Measurements from ENCODE around the gene ABCD3. TPM values are rescaled to one million over a fixed set of nuclear protein-coding genes. Genes with fewer than 3 reads are reported as not detected.
A peak's percentile ranks its signal among the peaks of the same experiment; 100 is the strongest.

Gene ABCD3
- total and polyA plus RNA-seq, 2 of the 13 experiments (the other 11 are each of a cell fraction or from before 2014, with no cell fraction given) = 27.5 to 166 TPM

DNA sequence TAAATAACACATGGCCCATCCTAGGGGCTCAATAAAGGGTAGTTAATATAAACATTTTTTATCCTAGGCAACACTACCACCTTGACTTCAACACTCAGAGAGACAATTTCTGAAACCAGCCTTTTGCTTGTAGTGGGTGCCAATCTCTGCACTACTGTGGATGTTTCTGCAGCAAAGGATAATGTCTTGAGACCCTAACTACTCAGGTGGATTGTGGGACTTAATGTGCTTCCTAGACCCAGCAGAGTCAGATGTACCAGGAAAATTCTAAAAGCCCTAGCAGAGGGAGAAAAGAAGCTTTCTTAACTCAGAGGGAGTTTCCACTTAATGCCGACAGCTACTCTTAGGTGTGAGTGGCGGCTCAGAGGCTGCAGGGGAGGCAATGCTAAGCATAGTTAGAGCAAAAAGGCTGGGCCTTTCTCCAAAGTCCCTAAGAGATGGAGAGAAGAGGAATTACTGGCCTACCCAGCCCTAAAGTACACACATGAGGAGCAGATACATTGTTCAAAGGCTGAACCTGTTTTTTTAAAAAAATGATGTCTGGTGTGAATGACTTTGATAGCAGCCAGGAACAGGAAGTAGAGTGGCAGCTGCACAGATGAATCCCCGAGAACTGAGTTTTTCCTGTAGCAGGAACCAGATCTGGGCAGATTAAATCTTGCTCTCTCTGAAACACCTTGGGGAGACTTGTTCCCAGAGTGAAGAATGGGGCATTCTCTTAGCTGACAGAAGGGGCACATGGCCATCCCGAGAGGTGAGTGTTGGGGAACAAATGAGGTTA, 33.5 kb upstream of the ABCD3 start (continued):
- TF ChIP-seq, protein P1, sequence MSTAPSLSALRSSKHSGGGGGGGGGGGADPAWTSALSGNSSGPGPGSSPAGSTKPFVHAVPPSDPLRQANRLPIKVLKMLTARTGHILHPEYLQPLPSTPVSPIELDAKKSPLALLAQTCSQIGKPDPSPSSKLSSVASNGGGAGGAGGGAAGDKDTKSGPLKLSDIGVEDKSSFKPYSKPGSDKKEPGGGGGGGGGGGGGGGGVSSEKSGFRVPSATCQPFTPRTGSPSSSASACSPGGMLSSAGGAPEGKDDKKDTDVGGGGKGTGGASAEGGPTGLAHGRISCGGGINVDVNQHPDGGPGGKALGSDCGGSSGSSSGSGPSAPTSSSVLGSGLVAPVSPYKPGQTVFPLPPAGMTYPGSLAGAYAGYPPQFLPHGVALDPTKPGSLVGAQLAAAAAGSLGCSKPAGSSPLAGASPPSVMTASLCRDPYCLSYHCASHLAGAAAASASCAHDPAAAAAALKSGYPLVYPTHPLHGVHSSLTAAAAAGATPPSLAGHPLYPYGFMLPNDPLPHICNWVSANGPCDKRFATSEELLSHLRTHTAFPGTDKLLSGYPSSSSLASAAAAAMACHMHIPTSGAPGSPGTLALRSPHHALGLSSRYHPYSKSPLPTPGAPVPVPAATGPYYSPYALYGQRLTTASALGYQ (CRISPR knock-in tag; IDR thresholded peaks at IDR 0.05) = 0 out of 2 replicates have a peak, but pooled peaks have one; percentile 41
- TF ChIP-seq PITX1 (CRISPR knock-in tag; IDR thresholded peaks at IDR 0.05) = peak; percentile 20; the same call in 1 of the 2 replicates
- TF ChIP-seq SAFB2 (CRISPR knock-in tag; IDR thresholded peaks at IDR 0.05; ENCODE audit: borderline replicate concordance, low read depth) = no peak
- TF ChIP-seq MEIS2 (CRISPR knock-in tag; IDR thresholded peaks at IDR 0.05) = peak; percentile 61; the same call in 1 of the 2 replicates
- 0 out of 2 replicates have a peak, but pooled peaks have one; percentile 23 for TF ChIP-seq ZNF816 (CRISPR knock-in tag; IDR thresholded peaks at IDR 0.05; ENCODE audit: borderline replicate concordance)
- peak; percentile 73 for TF ChIP-seq ELF1 (CRISPR knock-in tag; IDR thresholded peaks at IDR 0.05)
- TF ChIP-seq TBX3 (IDR thresholded peaks at IDR 0.05; ENCODE audit: borderline replicate concordance) = 0 out of 2 replicates have a peak, but pooled peaks have one; percentile 18
- TF ChIP-seq ZNF382 (CRISPR knock-in tag; IDR thresholded peaks at IDR 0.05; ENCODE audit: borderline replicate concordance) = no peak
- peak; percentile 78 for TF ChIP-seq ZNF501 (CRISPR knock-in tag; IDR thresholded peaks at IDR 0.05)
- TF ChIP-seq MAX (IDR thresholded peaks at IDR 0.05) = peak; percentile 66
- TF ChIP-seq ISL2 (CRISPR knock-in tag; IDR thresholded peaks at IDR 0.05) = no peak; the same call in 1 of the 2 replicates
- TF ChIP-seq ELF4 (CRISPR knock-in tag; IDR thresholded peaks at IDR 0.05; ENCODE audit: borderline replicate concordance) = 0 out of 2 replicates have a peak, but pooled peaks have one; percentile 26
- TF ChIP-seq NBN (conservative IDR thresholded peaks at IDR 0.05) = no peak
- TF ChIP-seq FIP1L1 (IDR thresholded peaks at IDR 0.05; ENCODE audit: borderline replicate concordance, insufficient read depth, low read depth, low read length) = no peak
- peak; percentile 67 for TF ChIP-seq ETV5 (CRISPR knock-in tag; IDR thresholded peaks at IDR 0.05; ENCODE audit: borderline replicate concordance)
- TF ChIP-seq, protein P2, sequence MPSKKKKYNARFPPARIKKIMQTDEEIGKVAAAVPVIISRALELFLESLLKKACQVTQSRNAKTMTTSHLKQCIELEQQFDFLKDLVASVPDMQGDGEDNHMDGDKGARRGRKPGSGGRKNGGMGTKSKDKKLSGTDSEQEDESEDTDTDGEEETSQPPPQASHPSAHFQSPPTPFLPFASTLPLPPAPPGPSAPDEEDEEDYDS (CRISPR knock-in tag; IDR thresholded peaks at IDR 0.05) = peak; percentile 22; the same call in 1 of the 2 replicates
- 0 out of 2 replicates have a peak, but pooled peaks have one; percentile 59 for TF ChIP-seq ZNF747 (CRISPR knock-in tag; IDR thresholded peaks at IDR 0.05; ENCODE audit: borderline replicate concordance)
- 0 out of 4 replicates have a peak, but pooled peaks of 1 of the 2 experiments have one; percentile 15 for TF ChIP-seq HMGXB4 (CRISPR knock-in tag; IDR thresholded peaks at IDR 0.05; ENCODE audit: borderline replicate concordance in 1 of 2, low read depth in 1 of 2)
- TF ChIP-seq ZSCAN25 (CRISPR knock-in tag; IDR thresholded peaks at IDR 0.05) = 0 out of 2 replicates have a peak, but pooled peaks have one; percentile 8
- TF ChIP-seq ZFY (CRISPR knock-in tag; IDR thresholded peaks at IDR 0.05) = peak; percentile 55
- peak; percentile 7 for TF ChIP-seq PHF21A (CRISPR knock-in tag; IDR thresholded peaks at IDR 0.05)
- TF ChIP-seq ZNF772 (CRISPR knock-in tag; IDR thresholded peaks at IDR 0.05) = 0 out of 2 replicates have a peak, but pooled peaks have one; percentile 0
- 0 out of 2 replicates have a peak, but pooled peaks have one; percentile 35 for TF ChIP-seq SP4 (CRISPR knock-in tag; IDR thresholded peaks at IDR 0.05)
- no peak for TF ChIP-seq SETDB1 (CRISPR knock-in tag; IDR thresholded peaks at IDR 0.05; ENCODE audit: borderline replicate concordance)
- TF ChIP-seq RFXAP (CRISPR knock-in tag; IDR thresholded peaks at IDR 0.05; ENCODE audit: borderline replicate concordance) = 0 out of 2 replicates have a peak, but pooled peaks have one; percentile 52

All from HepG2 (cell line).